IPS DF 6.9 (cell line): Measurements from ENCODE around the gene HOXA1.

Source experiments
- DNase-seq: peaks from one replicate; pipeline ENCODE4 v3.0.0-alpha.2; 2013; ENCODE audit warnings: low read depth, low spot score
- H3K27ac ChIP-seq: one replicate; pipeline ENCODE4 v1.5.1; 2013; ENCODE audit warnings: low read length, control low read depth
- H3K27me3 ChIP-seq: 2 replicates; pipeline ENCODE4 v1.6.1; 2013; ENCODE audit warnings: mild to moderate bottlenecking, low read length; ENCODE audit not compliant: control insufficient read depth, insufficient read depth
- H3K36me3 ChIP-seq: 2 replicates; pipeline ENCODE4 v1.6.1; 2013; ENCODE audit warnings: low read length; ENCODE audit not compliant: control insufficient read depth, insufficient read depth
- H3K4me1 ChIP-seq: 2 replicates; pipeline ENCODE4 v1.6.1; 2013; ENCODE audit warnings: low read length; ENCODE audit not compliant: control insufficient read depth, insufficient read depth
- H3K4me3 ChIP-seq: 2 replicates; pipeline ENCODE4 v1.5.1; 2013; ENCODE audit warnings: mild to moderate bottlenecking, low read length
- H3K9me3 ChIP-seq: 2 replicates; pipeline ENCODE4 v1.6.1; 2013; ENCODE audit warnings: low read length, inconsistent platforms; ENCODE audit not compliant: control insufficient read depth, insufficient read depth
- WGBS: extraction: QIAGEN DNeasy Blood & Tissue Kit; methylation state at CpG from one replicate; pipeline ENCODE4 v1.1.7; 2013; ENCODE audit warnings: mixed read lengths, missing lambda C conversion rate; ENCODE audit not compliant: insufficient read length, insufficient coverage; 5-methylcytosine and 5-hydroxymethylcytosine counted together

Gene HOXA1

DNA sequence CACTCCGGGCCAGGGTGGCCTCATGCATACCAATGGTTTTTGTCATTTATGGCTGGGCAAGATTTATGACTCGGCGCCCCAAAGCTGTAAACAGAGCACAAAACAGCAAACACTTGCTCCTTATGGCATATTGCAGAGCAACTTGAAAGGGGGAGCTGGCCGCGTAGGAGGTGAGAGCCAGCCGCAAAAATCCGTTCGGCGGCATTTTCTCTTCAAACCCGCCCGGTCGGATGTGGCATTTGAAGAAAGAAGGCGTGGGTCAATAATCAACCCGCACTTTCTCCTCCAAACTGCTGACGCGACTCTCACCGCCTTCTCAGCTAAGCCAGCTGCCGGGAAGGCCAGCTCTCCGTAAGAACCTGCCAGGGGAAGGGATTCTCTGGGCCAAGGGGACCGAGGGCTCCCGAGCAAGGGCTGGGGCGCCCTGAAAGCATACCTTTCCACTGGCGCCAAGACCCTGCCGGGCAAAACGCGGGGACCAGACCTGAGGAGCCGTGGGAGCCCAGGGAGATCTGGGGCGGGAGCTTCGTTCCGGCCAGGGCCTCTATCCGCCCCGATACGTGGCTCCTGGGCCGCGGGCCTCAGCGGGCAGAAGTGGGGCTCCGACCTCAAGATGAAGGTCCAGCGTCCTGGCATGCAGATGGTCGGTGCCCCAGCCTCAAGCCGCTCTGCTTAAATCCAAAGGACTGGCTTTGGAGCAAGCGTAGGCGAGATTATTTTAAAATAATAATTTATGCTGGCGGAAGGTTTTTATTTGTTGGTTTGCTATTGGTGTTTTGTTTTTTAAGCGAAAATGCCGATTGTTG lies 19.6 kb upstream of the HOXA1 start:
- no peaks in the 10 kb centered on the region for H3K36me3 ChIP-seq

DNA sequence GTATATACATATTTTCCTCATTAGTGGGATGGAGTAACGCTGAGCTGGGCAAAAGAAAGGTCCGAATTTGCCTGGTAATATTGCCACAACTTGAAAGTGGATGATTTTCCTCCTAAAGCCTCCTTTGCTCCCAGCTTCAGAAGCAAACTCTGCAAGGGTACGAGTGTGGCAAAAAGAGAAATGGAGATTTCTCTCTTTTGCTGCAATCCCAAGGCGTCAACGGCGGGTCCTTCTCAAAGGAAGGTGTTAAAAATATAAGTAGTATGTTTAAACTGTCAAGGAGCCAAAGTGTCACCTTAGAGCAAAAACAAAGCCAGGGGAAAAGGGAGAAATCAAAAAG lies 19.1 kb upstream of the HOXA1 start:
- Histone ChIP-seq H3K9me3 (no peaks in the 10 kb centered on the region), H3K4me3 (no peak overlapping the region), H3K4me1 (peaks cover 2% of the 10 kb centered on the region; the same call in 1 of the 2 replicates), H3K27ac (no peak overlapping the region), H3K36me3 (no peaks in the 10 kb centered on the region), H3K27me3 (peaks cover 94% of the 10 kb centered on the region)
- WGBS, result no CpG with 5 or more reads among the region's 6 CpGs
- no peak for DNase-seq

More for the DNA sequence above, 19.6 kb upstream of the HOXA1 start:
- Histone ChIP-seq H3K4me1 (peaks cover 2% of the 10 kb centered on the region; the same call in 1 of the 2 replicates), H3K27me3 (peaks cover 95% of the 10 kb centered on the region), H3K4me3 (no peak overlapping the region), H3K27ac (no peak overlapping the region), H3K9me3 (no peaks in the 10 kb centered on the region)
- no CpG with 5 or more reads among the region's 45 CpGs for WGBS
- no peak for DNase-seq

DNA sequence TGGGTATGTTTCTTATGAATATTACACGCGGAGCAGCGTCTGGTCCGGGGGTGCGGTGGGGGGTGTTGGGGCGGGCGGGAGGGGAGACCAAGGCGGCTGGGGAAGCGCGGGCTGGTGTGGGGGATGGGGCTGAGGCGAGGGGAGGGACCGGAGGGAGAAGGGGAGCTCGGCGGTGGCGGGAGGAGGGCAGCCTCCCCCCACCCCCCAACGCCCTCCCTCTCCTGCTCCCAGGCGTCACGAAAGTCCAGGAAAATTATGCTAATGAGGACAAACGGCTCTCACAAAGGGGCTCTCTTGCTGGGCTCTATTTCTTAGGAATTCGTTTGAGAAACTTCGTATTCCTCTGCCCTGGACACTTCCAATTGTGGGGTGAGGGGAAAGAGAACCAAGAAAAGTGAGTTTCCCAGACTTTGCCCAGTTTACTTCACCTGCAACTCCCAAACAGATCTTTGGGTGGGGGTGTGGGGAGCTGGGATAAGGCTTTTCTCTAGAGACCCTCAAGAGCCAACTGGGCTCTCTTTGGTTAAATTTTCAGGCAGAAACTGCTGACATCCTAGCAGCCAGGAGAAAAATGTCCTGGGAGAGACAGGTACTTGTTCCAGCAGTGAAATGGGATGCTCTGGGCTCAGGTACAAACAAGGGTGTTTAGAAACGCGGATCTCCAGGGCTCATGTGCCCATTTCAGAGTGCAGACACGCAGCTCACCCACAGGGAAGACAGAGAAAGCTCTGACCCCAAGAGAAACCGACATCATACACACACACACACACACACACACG lies 18.4 kb upstream of the HOXA1 start:
- WGBS, result no CpG with 5 or more reads among the region's 26 CpGs
- Histone ChIP-seq H3K27ac (no peak overlapping the region), H3K36me3 (no peaks in the 10 kb centered on the region), H3K4me3 (no peak overlapping the region), H3K9me3 (no peaks in the 10 kb centered on the region), H3K4me1 (peaks cover 2% of the 10 kb centered on the region; the same call in 1 of the 2 replicates), H3K27me3 (peaks cover 94% of the 10 kb centered on the region)
- no peak for DNase-seq

DNA sequence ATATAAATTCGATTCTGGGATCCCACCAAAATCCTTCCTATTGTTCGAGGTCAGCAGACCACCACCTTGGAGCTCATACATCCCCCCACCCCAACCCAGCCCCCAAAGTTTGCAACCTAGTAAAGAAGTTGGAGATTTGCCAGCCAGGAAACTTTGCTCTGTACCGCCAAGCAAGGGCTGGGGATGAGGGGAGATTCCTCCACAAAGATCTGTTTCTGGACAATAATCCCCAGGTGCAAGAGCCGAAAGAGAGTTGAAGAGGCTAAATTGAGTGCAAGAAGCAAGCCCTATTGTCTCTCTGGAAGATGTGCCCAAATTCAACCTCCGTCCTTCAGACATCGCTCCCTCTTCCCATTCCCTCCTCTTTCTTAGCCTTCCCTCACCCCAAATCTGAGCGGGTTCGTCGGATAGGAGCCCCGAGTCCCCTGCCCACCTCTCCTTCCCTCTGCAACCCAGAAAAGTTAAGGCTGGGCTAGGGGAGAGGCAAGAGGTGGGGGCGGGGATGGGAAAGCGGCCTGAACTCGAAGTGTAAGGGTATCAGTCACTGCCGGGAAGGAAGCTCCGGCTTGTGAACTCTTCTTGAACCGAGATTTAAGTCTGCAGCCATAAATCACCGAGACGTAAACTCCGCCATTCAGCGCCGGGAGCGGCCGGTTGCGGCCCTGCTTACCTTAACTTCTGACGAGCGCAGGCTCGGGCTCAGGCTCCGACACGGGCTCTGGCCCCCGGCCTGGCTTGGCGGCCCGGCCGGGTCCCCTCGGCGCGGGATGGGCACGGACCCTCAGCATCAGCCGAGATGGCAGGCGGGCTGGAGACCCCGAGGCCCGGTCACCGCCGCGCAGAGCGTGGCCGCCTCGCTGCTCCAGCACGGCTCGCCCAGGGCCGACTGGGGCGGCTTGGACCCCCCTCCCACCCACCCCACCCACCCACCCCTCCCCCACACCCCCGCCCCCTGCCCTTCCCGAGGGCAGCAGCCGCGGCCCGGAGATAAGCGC lies 17.5 kb upstream of the HOXA1 start:
- Histone ChIP-seq H3K9me3 (no peaks in the 10 kb centered on the region), H3K4me1 (peaks cover 2% of the 10 kb centered on the region; the same call in 1 of the 2 replicates), H3K27ac (no peak overlapping the region), H3K36me3 (no peaks in the 10 kb centered on the region), H3K4me3 (peak overlapping the region; percentile 9; the same call in 1 of the 2 replicates), H3K27me3 (peaks cover 94% of the 10 kb centered on the region)
- no peak for DNase-seq
- no CpG with 5 or more reads among the region's 57 CpGs for WGBS

DNA sequence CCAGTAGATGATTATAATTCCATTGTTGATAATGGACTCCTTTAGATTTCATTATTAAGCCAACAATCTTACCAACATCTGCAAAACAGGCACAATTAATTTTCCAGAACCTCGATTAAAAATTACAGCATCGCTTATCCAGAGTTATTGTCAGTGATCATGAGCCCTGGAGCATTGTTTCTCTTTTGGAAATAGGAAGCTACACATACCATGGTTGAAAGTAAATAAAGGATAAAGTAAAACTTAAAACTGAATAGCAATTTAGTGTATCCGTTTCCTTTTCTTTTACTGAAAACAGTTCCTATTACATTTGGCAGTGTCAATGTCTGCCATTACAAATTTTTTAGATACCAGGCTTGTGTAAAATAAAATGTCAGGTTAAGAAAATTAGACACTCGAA lies 16.6 kb upstream of the HOXA1 start:
- Histone ChIP-seq H3K27me3 (peaks cover 94% of the 10 kb centered on the region), H3K27ac (no peak overlapping the region), H3K4me1 (peaks cover 4% of the 10 kb centered on the region; the same call in 1 of the 2 replicates), H3K36me3 (no peaks in the 10 kb centered on the region), H3K4me3 (no peak overlapping the region), H3K9me3 (no peaks in the 10 kb centered on the region)
- DNase-seq, result no peak
- WGBS, result no CpG with 5 or more reads among the region's 4 CpGs

DNA sequence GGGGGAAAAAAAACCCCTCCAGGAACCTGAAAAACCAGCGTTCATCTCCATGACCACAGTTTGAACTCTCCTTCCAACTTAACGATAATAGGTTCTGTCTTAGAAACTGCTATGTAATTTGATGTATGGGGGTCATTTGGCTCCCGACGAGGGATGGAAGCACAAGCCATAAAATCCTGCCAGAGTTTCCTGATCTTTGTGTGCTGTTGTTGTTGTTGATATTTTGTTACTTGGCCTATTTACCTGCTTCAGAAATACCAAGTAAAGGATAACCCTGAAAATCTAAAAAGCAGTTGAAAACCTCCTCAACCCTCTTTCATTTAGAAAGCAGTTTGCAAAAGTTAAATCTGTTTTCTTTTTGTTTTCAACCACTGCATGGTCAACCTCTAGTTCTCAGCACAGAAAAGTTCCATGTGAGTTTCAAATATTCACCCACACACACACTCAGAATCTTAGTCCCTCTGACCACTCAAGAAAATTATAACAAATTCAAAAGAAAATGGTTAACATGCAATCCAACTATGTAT lies 16.0 kb upstream of the HOXA1 start:
- Histone ChIP-seq H3K9me3 (no peaks in the 10 kb centered on the region), H3K4me1 (peaks cover 4% of the 10 kb centered on the region; the same call in 1 of the 2 replicates), H3K4me3 (no peak overlapping the region), H3K27ac (no peak overlapping the region), H3K36me3 (no peaks in the 10 kb centered on the region), H3K27me3 (peaks cover 92% of the 10 kb centered on the region)
- no peak for DNase-seq
- no CpG with 5 or more reads among the region's 4 CpGs for WGBS

DNA sequence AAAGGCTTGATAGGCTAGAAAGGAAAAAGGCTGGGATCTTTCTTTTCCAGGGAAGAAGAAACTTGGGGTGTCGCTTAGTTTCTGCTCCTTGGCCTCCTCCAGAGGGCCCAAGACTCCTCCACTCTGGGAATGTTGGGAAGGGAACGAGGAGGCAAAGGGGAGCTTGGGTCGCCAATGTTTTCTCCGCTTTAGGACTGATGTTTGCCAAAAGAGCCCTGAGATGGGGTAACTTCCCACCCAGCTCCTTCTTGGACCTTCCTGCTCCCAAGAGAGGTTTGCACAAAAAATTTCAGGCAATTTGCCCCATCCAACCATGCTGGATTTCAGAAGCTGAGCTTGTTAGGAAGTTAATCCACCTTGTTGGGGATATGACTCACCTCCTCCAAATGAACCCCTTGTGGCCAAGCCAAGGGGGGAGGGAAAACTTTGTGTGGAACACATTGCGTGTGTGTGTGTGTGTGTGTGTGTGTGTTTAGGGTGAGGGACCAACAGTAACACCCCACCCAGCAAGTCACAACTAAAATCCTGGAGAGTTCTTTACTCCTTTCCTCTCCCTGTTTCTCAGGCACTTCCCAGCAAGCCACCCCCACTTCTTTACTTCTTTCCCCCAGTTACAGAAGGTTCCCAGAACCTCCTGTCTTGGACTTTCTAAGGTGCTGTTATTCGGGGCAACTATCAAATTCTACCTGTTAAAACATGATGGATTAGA lies 15.4 kb upstream of the HOXA1 start:
- peaks cover 92% of the 10 kb centered on the region for H3K27me3 ChIP-seq
- H3K9me3 ChIP-seq, result no peaks in the 10 kb centered on the region
- H3K4me1 ChIP-seq, result peaks cover 6% of the 10 kb centered on the region; the same call in 1 of the 2 replicates
- H3K36me3 ChIP-seq, result no peaks in the 10 kb centered on the region
- no peak for DNase-seq
- H3K4me3 ChIP-seq, result no peak overlapping the region
- H3K27ac ChIP-seq, result no peak overlapping the region
- no CpG with 5 or more reads among the region's 6 CpGs for WGBS

DNA sequence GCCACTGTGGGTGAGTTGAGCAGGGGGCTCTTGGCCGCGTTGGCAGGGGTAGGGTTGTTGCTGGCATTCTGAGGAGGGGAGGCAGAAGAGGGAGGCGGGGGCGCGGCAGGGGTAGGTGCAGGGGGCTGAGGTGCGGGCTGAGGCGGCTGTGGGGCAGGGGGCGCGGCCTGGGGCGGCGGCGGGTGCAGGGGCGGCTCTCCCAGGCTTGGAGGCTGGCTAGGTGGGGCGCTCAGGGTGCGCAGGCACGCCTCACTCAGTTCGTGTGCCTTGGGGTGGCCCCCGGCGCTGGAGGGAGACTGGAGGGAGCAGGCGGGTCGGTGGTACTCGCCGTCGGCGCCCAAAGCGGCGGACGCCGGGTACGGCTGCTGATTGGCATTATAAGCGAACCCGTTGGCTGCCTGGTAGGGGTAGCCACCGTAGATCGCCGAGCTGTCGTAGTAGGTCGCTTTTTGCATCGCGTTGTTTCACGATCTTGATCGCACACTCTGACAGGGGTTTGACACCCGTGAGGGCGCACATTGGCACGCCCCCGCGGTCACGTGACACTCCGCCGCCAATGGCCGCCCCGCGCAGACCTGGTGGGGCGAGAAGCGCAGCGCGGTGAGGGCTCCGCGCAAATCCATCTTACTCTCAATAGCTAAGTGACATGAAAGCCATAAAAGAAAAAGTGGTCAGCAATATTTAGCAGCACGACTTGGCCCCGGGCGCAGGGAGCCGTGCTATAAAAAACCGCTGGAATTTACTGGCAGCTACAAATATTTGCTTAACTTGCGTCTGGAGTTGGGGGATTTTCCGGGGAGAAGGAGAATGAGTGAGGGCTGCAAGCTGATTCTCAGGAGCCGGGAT lies 14.6 kb upstream of the HOXA1 start:
- Histone ChIP-seq H3K36me3 (no peaks in the 10 kb centered on the region), H3K27ac (no peak overlapping the region), H3K4me1 (peaks cover 6% of the 10 kb centered on the region; the same call in 1 of the 2 replicates), H3K4me3 (peak overlapping the region; percentile 21; the same call in 1 of the 2 replicates), H3K9me3 (no peaks in the 10 kb centered on the region), H3K27me3 (peaks cover 92% of the 10 kb centered on the region)
- DNase-seq, result no peak
- WGBS, result no CpG with 5 or more reads among the region's 66 CpGs
